Measurements from ENCODE around the gene MAN2A1.

MAN2A1 gene

DNA sequence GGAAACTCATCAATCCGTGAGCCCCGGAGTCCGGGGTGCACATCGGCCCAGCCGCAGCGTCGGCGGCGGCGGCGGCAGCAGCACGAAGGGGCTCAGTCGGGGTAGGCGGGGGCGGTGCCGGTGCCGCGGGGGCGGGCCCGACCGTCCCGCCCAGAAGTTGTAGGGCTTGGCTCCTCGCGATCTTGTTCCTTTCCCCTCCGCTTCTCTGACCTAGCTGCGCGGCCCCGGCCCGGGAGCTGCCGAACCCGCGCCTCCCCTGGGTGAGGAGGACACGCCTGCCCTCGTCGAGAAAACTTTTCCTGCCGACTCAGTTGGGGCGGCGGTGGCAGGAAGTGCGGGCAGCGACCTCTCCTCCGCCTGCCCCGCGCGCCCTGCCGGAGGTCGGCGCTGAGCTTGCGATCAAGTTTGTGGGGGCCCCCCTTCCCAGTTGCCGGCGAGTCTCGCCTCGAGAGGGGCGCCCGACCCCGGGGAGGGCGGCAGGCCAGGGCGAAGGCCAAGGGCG is at the start of gene MAN2A1:
MAN2A1 (plus strand) TSS at position 188 of the 502 bp plus-strand sequence. CDS start 491 bp downstream, outside the sequence.
- peak; percentile 84 for DNase-seq (ENCODE audit: low spot score)

DNA sequence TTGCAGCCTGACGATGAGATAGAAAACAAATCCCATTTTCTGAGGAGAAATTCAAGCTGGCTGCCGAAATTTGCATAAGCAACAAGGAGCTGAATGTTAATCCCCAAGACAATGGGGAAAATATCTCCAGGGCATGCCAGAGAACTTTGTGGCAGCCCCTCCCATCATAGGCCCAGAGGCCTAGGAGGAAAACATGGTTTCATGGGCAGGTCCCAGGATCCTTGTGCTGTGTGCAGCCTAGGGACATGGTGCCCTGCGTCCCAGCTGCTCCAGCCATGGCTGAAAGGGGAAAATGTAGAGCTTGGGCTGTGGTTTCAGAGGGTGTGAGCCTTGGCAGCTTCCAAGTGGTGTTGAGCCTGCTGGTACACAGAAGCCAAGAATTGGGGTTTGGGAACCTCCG is 48.8 kb upstream of the MAN2A1 start:
- DNase-seq (ENCODE audit: low spot score) = no peak

DNA sequence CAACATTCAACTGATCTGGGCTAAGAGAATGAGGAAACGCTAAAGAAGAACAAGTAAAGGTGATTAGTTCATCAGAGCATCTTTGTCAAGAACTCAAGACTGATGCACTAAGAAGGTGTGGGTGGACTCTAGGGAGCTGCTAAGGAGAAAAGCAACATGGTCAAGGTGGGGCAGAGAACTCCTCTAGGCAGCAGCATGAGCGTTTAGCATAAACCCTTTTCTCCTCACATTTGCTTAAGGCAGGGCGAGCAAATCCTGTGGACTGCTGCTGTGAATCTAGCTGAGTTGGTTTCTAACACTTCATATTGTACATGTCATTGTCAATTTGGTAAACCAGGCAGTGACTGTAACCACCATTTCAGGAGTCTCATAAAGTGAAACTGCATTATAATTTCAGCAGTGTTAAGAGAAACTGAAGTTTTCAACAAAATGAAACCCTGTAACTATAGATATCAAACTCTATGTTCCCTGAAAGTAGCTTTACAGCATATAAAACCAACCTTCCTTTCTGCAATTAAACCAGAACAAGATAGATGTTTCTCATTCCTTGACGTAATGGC is 45.9 kb upstream of the MAN2A1 start:
- DNase-seq (ENCODE audit: low spot score) = no peak

DNA sequence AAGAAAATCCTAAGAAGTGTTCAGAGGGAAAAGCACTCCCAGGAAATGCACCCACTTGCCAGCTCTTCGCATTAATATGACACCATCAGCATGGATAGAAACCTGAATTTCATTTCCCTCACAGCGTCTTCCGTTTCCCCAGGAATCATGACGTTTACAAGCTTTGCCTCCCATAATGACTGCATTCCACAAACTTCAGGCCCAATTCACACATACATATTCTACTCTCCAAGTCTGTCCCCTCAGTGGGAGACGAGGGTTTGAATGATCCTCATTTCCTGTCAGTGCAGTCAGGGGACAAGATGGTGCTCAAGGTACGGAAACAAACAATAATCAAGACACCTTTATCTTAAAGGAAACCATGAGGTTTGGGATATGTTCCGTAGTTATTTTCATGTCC is 44.9 kb upstream of the MAN2A1 start:
- no peak for DNase-seq (ENCODE audit: low spot score)

DNA sequence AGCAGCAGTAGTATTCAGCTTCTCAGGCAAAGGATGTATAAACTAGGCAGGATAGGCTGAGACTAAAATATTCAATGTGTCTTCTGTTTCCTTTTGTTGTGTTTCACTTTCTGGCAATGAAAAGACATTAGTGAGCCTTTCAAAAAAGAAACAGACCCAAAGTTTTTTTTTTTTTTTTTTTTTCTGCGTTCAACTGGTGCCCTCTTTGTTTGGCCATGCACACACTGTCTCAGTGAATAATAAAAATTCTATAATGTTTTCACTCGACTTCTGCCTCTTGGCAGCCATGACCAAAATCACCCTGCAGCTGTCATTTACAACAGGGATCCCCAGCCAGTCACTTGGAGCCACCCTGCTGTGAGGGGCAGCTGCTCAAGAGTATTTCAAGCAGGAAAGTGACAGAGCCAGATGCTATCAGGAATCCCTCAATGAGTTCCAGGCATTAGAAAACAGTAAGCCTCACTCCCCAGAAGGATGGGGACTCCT is 44.0 kb upstream of the MAN2A1 start:
- no peak for DNase-seq (ENCODE audit: low spot score)

DNA sequence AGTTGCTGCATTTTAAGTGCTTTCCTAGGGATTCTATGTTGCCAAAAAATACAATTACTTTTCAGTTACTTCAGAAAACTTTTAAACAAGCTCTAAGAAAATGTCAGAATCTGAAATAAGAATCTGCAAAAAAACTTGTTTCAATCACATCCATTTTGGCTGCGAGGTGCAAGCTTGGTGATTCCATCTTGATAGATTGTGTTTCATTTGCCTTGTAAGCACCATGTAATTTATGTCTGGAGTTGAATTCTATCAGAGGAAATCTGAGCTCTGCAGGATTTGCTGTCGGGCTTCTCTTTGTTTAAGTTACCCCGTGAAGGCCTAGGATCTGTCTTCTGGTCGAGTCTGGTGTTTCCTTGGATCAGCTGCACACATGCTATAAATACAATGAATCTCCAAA is 40.4 kb upstream of the MAN2A1 start:
- no peak for DNase-seq (ENCODE audit: low spot score)

DNA sequence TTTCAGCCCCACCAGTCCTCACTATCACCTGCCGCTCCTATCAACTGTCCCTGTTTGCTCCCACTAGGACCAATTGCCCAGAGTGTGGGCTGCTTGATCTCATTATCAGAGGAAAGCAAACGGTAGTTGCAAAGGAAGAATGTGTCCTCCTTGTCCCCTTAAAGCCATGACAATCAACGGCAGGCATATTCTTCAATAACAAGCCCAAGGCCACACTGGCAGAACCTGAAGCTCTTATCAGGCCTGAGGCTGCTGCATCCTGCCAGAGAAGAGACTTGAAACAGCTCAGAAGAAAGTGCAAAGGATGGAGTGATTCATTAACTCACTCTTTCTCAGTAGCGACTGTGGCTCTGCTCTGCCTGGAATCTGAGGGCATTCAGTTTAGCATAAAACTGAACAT is 39.2 kb upstream of the MAN2A1 start:
- no peak for DNase-seq (ENCODE audit: low spot score)

DNA sequence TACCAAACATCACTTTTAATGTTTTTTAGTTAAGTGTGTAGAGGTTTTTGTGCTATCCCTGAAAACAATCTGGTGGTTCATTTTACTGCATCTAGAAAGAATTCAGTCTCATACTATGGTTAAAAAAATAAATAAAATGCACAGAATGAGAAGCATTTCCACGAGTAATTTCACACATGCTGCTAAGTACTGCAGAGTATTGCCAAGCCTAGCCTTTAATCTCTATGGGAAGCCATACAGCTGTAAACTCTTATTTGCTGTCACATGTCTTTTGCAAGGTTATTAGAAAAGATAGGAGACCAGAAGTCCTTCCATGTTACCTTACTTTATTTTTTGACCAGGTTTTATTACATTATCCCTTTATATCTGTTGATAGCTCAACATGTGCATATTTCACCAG is 37.6 kb upstream of the MAN2A1 start:
- no peak for DNase-seq (ENCODE audit: low spot score)

DNA sequence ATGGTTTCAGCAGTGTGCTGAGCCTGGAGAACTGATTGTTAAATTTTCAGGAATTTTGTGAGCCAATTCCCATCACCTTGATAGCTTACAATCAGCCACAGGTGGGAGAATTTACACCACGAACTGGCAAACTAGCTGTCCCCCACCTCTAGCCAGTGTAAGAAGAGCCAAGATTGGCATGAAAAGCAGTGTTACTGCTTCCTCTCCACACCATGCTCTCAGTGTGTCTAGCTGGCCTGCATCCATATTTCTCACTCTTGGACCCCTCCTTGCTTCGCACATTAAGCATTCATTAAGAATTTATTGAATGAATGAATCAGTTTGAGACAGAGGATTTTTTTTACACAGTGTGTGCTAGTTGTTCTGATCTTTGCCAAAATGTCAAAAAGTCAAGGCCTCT is 36.7 kb upstream of the MAN2A1 start:
- no peak for DNase-seq (ENCODE audit: low spot score)

DNA sequence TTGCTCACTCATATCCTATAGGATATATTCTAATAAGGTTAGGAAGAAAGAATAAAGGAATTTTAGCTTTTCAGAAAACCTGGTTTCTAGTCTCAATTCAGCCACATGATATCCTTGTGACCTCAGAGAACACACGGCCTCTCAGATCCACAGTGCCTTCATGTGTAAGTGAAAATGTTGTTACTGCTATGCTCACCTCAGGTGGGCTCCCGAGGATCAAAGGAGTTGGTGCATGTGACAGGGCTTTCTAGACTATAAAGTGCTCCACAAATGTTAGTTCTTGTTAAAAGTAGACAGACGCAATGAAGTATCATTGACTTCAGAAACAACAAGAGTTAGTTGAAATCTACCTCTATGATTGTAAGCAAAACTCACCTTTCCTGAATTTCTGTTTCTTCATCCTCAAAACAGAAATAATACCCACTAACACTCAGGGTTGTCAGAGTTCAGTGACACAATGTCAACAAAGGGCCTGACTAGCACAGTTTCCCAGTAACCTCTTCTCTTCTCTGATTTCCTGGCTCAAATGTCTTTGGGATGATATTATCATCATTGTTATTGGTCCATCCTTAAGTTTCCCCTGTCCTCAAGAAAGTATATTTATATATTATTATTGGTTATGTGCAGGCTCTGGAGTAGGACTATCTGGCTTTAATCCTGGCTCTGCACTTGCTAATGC is 36.0 kb upstream of the MAN2A1 start:
- no peak for DNase-seq (ENCODE audit: low spot score)

DNA sequence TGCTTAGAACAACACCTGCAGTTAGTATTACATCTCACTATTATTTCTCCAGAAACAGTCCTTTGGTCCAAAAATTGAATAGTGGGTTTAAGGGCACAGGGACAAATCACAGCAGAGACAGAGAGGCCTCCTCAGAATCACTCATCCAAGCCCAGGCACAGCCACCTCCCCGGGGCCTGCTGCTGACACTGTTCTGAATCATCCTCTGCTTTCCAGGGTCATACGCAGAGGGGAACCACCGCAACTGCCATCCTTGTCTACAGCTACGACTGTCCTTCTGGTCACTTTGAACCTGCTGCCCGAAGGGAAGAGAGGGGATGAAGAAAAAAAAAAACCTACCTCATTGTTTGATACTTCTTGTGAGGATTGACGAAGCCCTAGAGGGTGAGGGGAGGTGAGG is 35.3 kb upstream of the MAN2A1 start:
- no peak for DNase-seq (ENCODE audit: low spot score)

DNA sequence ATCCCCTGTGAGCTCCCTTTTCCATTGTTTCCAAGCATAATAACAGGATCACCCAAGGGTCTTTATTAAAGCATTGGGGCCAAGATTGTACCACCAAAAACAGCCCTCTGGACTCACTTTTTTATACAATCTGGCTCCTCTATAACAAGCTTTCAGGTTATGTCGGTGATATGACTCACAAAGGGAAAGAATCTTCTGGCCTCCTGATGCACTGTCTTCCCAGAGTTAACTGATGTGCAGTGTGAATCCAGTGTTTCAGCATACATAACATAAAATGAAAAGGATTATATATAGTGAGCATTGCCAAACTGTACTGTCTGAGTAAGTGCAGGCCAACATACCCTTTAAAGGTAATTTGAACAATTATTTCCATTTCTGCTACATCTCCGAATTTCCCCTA is 33.9 kb upstream of the MAN2A1 start:
- no peak for DNase-seq (ENCODE audit: low spot score)

DNA sequence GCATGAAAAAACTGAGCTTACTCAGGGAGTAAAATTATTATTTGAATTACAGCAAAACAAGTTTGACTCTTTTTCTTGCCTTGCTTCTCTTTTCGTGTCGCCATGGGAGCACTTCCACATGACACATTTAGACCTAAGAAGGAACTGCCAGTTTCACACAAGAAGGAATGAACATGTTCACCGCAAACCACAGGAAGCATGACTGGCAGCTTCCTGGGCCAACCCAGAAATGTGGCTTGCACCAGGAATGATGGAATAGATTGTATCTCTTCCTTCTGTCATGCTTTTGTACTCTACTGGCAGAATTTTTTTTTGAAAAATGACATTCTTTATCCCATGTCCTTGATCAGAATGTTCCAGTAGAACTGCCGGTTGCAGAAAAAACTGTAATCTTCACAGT is 32.9 kb upstream of the MAN2A1 start:
- peak; percentile 44 for DNase-seq (ENCODE audit: low spot score)

DNA sequence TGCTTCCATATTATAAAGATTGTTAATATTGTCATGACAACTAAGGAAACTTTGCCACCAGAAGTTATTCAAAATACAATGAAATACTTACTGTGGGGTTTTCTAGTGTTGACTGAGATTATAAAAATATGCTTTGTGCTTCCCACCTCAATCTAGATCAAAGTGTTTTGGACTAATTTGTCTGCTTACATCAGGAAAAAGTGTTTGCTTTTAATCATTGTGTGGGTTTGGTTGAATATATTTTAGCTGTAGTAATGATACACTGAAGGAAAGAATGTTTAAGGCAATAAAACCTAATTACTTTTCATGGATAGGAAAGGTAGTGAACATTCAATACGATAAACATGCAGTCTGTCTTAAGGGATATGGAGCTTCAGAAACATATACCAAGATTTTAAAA is 29.8 kb upstream of the MAN2A1 start:
- no peak for DNase-seq (ENCODE audit: low spot score)

DNA sequence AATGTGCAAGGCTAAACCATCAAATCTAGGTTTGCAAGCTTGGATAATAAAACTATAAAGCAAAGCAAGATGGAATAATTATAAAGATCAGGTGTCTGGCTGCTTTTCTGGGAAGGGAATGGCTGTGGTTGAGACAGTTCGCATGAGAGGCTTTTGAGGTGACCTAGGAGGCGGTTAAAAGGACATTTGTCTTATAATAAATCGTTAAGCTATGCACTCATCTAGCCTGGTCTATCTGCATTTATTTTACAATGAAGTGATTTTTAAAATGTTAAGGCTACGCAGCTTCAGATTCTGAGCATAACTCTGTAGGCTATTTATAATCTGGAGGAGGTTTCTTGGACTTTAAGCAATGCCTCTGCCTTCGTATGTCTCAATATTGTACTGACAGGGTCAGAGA is 29.4 kb upstream of the MAN2A1 start:
- no peak for DNase-seq (ENCODE audit: low spot score)

DNA sequence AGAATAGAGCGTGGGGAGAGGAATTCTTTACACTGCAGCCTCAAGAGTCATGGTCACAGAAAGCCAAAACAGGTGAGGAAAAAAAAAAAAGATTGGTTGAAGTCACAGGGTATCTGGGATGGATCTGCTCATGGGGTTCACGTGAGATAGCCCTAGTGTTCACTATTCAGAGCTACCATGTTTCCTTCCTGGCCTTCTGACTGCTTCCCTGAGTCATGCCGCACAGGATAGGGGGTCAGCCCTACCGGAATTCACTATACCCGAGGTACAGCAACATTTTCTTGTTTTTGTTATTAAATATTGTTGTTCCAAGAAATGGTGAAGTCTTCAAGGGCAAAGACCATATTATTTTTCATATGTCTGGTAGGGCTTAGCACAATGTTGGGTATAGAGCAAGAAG is 21.5 kb upstream of the MAN2A1 start:
- no peak for DNase-seq (ENCODE audit: low spot score)

DNA sequence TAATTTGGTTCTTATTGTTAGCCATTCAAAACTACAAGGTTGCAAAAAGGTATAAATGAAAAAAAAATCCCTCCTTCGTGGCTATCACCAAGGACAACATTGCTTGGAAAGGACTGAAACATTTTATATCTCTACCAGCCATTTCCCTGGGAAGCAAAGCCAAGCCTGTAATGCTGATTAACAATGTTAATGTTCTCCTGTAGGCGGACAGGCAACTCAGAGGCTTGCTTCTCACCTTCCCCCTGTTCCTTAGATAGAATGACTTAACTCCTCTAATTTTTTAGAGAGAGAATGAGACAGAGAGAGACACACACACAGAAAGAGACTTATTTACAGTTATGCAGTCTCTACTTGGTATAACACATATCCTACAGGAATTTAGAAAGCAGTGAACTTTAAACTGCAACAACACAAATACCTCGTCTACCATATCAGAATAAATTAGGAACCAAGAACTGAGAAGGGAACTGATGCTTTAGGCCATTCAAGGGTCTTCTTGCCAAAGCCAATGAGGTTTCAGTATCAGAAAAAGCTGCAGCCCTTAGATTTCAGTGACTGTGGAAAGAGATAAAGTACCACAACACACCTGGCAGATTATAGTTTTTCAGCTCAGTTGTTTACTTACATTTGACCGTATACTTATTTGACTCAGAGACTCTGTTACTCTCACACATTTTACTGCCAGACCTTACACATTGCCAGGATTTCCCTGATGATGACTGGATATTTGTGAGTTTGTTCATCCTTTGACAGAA is 20.9 kb upstream of the MAN2A1 start:
- no peak for DNase-seq (ENCODE audit: low spot score)

DNA sequence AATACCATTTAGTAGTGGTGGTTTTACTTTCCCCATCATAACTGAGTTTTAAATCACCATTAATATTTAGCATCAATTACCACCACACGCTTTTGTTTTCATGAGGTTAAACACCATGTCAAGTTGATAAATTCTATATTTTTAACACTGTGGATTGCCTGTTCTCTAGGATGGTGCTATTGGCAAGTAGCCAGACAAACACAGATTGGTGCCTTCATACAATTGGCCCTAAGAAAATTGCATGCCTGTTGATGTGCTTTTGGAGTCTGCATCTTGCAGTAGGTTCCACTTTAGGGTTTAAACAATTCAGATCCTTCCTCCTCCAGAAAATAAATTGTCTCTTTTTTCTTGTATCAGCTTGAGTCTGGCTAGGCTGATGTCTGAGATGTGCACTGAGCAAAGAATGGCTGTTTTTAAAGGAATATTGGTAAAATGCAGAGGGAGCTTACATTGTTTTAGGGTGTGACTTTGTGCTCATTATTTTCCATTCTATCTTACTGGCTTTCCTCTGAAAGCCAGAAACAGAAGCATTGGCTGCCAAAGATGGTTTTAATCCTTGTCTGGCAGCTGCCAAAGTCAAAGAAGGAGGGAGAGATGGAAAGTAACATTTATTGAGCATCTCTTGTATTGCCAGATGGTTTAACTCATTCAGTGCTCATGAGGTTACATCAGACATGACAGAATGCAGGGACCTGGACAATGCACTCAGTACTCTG is 19.6 kb upstream of the MAN2A1 start:
- DNase-seq (ENCODE audit: low spot score) = no peak

DNA sequence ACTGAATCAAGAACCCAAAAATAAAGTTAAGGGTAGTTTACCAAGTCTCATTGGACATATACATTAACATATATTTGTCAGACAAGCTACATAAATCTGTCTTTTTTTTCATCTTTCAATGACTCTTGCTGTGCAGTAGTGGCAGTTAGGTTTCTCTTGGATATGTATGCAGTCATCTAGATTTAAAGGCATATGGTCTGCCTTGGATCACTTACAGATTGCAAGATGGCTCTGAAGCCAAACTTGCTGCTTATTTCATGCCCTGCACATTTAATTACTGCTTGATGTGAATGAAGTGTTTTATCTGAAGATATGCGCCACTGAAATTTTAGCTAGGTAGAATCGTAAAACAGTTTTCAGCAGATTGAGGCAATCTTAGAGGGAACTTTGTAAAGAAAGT is 18.6 kb upstream of the MAN2A1 start:
- DNase-seq (ENCODE audit: low spot score) = no peak

DNA sequence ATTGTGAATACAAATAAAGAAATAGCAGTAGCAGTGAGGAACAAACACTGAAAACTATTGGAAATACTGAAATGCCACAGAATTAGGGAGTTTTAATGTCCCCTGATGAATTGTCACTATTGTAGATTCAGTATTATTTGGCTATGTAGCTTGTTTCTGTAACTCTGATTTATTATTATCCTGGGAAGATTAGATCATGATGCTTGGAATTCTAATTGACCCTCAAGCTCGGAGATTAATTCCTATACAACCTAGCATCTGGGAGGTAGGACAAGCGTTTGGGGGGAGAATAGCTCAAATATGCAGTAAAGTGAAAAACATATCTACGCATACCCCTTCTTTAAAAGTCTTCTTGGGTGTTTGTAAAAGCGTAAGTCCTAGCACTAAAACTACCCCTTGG is 15.1 kb upstream of the MAN2A1 start:
- DNase-seq (ENCODE audit: low spot score) = no peak

DNA sequence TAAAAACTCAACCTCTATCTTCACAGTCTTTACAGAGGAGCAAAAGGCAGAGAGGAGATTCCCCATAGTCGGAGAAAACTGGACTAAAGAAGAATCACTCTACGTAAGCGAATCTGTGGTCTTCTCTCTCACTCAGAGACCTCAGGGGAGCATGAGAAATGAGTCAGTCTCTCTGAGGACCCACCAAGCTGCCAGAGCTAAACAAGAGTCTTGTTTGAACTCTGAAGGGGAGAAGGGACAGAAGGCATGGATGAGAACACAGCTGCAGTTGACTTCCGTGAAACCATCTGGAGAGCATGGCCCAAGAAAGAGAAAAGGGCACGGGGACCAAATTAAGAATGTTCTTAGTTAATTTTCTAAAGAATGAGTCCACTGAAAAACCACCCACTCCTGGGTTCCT is 12.8 kb upstream of the MAN2A1 start:
- DNase-seq (ENCODE audit: low spot score) = no peak

DNA sequence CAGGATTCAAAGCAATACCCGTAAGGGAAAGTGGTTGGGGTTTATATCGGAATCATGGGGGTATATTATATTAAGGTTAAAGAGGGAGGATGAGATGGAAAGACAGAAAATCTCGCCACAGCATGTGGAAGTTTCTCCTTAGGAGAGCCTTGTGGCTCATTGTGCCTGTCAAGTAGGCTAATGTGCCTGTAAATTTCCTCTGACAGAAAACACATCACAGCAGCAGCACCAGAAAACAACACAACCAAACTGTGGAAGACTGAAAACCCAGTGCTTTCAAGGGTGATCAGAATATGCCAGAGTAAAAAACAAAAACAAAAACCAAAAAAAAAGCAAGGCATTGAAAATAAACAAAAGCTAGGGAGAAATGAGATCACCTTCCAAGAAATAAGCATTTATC is 11.3 kb upstream of the MAN2A1 start:
- DNase-seq (ENCODE audit: low spot score) = no peak

DNA sequence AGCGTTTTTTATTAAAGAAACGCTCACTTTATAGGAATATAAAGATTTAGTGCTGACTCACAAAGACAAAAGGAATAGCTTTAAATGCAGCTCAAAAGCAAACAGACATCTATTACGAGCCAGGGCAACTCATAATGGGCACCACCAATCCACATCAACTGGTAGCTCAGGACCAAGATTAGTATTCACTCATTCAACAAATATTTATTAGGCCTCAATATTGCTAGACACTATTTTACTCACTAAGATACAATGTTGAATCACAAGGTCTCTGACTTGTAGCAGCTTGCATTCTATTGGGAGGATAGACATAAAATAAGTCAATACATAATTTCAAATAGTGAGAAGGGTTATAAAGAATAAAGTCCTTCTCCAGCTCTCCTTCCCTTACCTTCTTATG is 8.0 kb upstream of the MAN2A1 start:
- DNase-seq (ENCODE audit: low spot score) = no peak

Data from AG08396 (cell line).